HEK293 (cell line): ENCODE results near the gene NELFB.

Source experiments
- FEZF1 ChIP-seq: fragments of 450-650 bp; formaldehyde crosslinking; IDR thresholded peaks from 2 replicates; pipeline ENCODE4 v1.5.1; 2016; ENCODE audit warnings: missing biosample characterization, missing genetic modification characterization
- GLIS1 ChIP-seq: fragments of 450-650 bp; formaldehyde crosslinking; IDR thresholded peaks from 2 replicates; pipeline ENCODE4 v1.5.1; 2016; ENCODE audit warnings: missing biosample characterization, missing genetic modification characterization
- KLF10 ChIP-seq: fragments of 450-650 bp; IDR thresholded peaks from 2 replicates; pipeline ENCODE4 v1.5.1; 2018; ENCODE audit warnings: missing biosample characterization, mild to moderate bottlenecking, missing genetic modification characterization
- KLF8 ChIP-seq: fragments of 450-650 bp; formaldehyde crosslinking; IDR thresholded peaks from 2 replicates; pipeline ENCODE4 v1.5.1; 2016; ENCODE audit warnings: missing biosample characterization, missing genetic modification characterization
- MEIS1 ChIP-seq: sonication (generic); formaldehyde crosslinking; IDR thresholded peaks from 2 replicates; pipeline ENCODE4 v1.8.1; 2022; ENCODE audit warnings: missing genetic modification reagents, mild to moderate bottlenecking, borderline replicate concordance
- MZF1 ChIP-seq: fragments of 450-650 bp; formaldehyde crosslinking; IDR thresholded peaks from 2 replicates; pipeline ENCODE4 v1.5.1; 2017; ENCODE audit warnings: missing biosample characterization, missing genetic modification characterization, borderline replicate concordance
- OSR2 ChIP-seq: fragments of 450-650 bp; formaldehyde crosslinking; IDR thresholded peaks from 2 replicates; pipeline ENCODE4 v1.5.1; 2016; ENCODE audit warnings: missing biosample characterization, missing genetic modification characterization
- SETDB1 ChIP-seq: IDR thresholded peaks from one replicate; pipeline ENCODE4 v1.6.1; 2017; ENCODE audit warnings: mild to moderate bottlenecking, low read length, moderate library complexity, mixed read lengths; ENCODE audit not compliant: insufficient read length
- TCF7L2 ChIP-seq: IDR thresholded peaks from 2 replicates; pipeline ENCODE4 v1.6.1; 2011; ENCODE audit warnings: low read depth, mild to moderate bottlenecking, inconsistent platforms, low read length, moderate library complexity, borderline replicate concordance
- ZBTB21 ChIP-seq: fragments of 450-650 bp; formaldehyde crosslinking; IDR thresholded peaks from 2 replicates; pipeline ENCODE4 v1.5.1; 2017; ENCODE audit warnings: missing biosample characterization, missing genetic modification characterization
- ZBTB48 ChIP-seq: fragments of 450-650 bp; formaldehyde crosslinking; IDR thresholded peaks from 2 replicates; pipeline ENCODE4 v1.5.1; 2016; ENCODE audit warnings: missing biosample characterization, missing genetic modification characterization
- ZFP41 ChIP-seq: fragments of 450-650 bp; formaldehyde crosslinking; IDR thresholded peaks from 2 replicates; pipeline ENCODE4 v1.5.1; 2016; ENCODE audit warnings: missing biosample characterization, missing genetic modification characterization, borderline replicate concordance
- ZIC2 ChIP-seq: fragments of 450-650 bp; formaldehyde crosslinking; IDR thresholded peaks from 2 replicates; pipeline ENCODE4 v1.5.1; 2016; ENCODE audit warnings: missing biosample characterization, missing genetic modification characterization
- ZNF121 ChIP-seq: fragments of 450-650 bp; formaldehyde crosslinking; IDR thresholded peaks from 2 replicates; pipeline ENCODE4 v1.5.1; 2016; ENCODE audit warnings: missing biosample characterization, missing genetic modification characterization
- ZNF174 ChIP-seq: fragments of 450-650 bp; formaldehyde crosslinking; IDR thresholded peaks from 2 replicates; pipeline ENCODE4 v1.5.0; 2017; ENCODE audit warnings: missing biosample characterization, mild to moderate bottlenecking, missing genetic modification characterization
- ZNF501 ChIP-seq: fragments of 450-650 bp; formaldehyde crosslinking; IDR thresholded peaks from 2 replicates; pipeline ENCODE4 v1.5.1; 2016; ENCODE audit warnings: missing biosample characterization, missing genetic modification characterization
- ZNF514 ChIP-seq: fragments of 450-650 bp; formaldehyde crosslinking; IDR thresholded peaks from 2 replicates; pipeline ENCODE4 v1.5.1; 2016; ENCODE audit warnings: missing biosample characterization, missing genetic modification characterization
- ZNF561 ChIP-seq: fragments of 450-650 bp; IDR thresholded peaks from 2 replicates; pipeline ENCODE4 v1.5.1; 2018; ENCODE audit warnings: missing biosample characterization, missing genetic modification characterization, borderline replicate concordance
- ZNF670 ChIP-seq: fragments of 450-650 bp; formaldehyde crosslinking; IDR thresholded peaks from 2 replicates; pipeline ENCODE4 v1.5.1; 2016; ENCODE audit warnings: missing biosample characterization, missing genetic modification characterization, low read depth
- ZNF701 ChIP-seq: fragments of 450-650 bp; formaldehyde crosslinking; IDR thresholded peaks from 2 replicates; pipeline ENCODE4 v1.5.1; 2016; ENCODE audit warnings: missing biosample characterization, missing genetic modification characterization
- ZNF747 ChIP-seq: fragments of 450-650 bp; formaldehyde crosslinking; IDR thresholded peaks from 2 replicates; pipeline ENCODE4 v1.5.1; 2016; ENCODE audit warnings: missing biosample characterization, missing genetic modification characterization
- ZNF830 ChIP-seq: fragments of 450-650 bp; IDR thresholded peaks from 2 replicates; pipeline ENCODE4 v1.5.0; 2018; ENCODE audit warnings: missing biosample characterization, missing genetic modification characterization, low read depth, mild to moderate bottlenecking, moderate library complexity
- ZNF843 ChIP-seq: fragments of 450-650 bp; formaldehyde crosslinking; IDR thresholded peaks from 2 replicates; pipeline ENCODE4 v1.5.1; 2016; ENCODE audit warnings: missing biosample characterization, missing genetic modification characterization
- ZSCAN16 ChIP-seq: fragments of 450-650 bp; formaldehyde crosslinking; IDR thresholded peaks from 2 replicates; pipeline ENCODE4 v1.5.1; 2016; ENCODE audit warnings: missing biosample characterization, missing genetic modification characterization
- TF ChIP-seq, protein P1 (sequence below): fragments of 450-650 bp; formaldehyde crosslinking; IDR thresholded peaks from 2 replicates; pipeline ENCODE4 v1.5.1; 2016; ENCODE audit warnings: missing biosample characterization, missing genetic modification characterization, low read depth
- TF ChIP-seq, protein P2 (sequence below): fragments of 450-650 bp; formaldehyde crosslinking; IDR thresholded peaks from 2 replicates; pipeline ENCODE4; 2016; ENCODE audit warnings: missing biosample characterization, missing genetic modification characterization
- TF ChIP-seq, protein P3 (sequence below): fragments of 450-650 bp; formaldehyde crosslinking; IDR thresholded peaks from 2 replicates; pipeline ENCODE4 v1.5.1; 2016; ENCODE audit warnings: missing biosample characterization, missing genetic modification characterization
- TF ChIP-seq, protein P4 (sequence below): fragments of 450-650 bp; formaldehyde crosslinking; IDR thresholded peaks from 2 replicates; pipeline ENCODE4 v1.5.1; 2016; ENCODE audit warnings: missing biosample characterization, missing genetic modification characterization
- TF ChIP-seq, protein P5 (sequence below): fragments of 450-650 bp; formaldehyde crosslinking; IDR thresholded peaks from 2 replicates; pipeline ENCODE4 v1.5.1; 2016; ENCODE audit warnings: missing biosample characterization, missing genetic modification characterization
- TF ChIP-seq, protein P6 (sequence below): fragments of 450-650 bp; formaldehyde crosslinking; IDR thresholded peaks from 2 replicates; pipeline ENCODE4 v1.5.1; 2016; ENCODE audit warnings: missing biosample characterization, missing genetic modification characterization

NELFB gene

DNA sequence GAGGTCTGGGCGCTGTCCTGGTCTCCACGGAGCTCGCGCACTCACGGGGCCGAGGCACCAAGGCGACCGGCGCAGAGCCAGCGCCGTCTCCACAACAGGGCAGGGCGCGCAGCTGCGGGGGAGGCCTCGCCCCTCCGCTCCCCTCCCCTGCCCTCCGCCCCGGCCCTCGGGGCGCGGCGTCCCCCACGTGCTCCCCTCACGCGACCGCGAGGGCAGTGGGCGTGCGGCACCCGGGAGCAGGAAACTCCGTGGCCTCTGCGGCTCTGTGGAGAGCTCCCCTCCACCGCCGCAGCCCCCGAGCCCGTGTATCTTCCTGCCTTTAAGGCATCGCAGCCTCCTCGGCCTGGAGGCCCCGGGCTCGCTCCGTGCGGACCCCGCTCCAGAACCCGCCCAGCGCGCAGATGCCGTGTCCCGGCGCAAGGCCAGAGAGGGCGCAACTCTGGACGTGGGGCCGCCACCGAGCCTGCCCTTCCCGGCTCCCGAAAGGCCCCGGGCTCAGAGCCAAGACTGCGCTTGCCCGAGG is 14.7 kb upstream of the NELFB start (continued):
- TF ChIP-seq ZNF561 (tag by site-specific recombination) (peak; percentile 75), ZNF701 (tag by site-specific recombination) (no peak), FEZF1 (tag by site-specific recombination) (peak; percentile 12; the same call in 1 of the 2 replicates), ZNF514 (no peak), ZSCAN16 (tag by site-specific recombination) (0 out of 2 replicates have a peak, but pooled peaks have one; percentile 63), ZNF174 (tag by site-specific recombination) (no peak), TCF7L2 (no peak), GLIS1 (tag by site-specific recombination) (peak; percentile 88), ZNF747 (tag by site-specific recombination) (no peak), MEIS1 (peak; percentile 46; the same call in 1 of the 2 replicates), ZNF830 (tag by site-specific recombination) (no peak), ZNF121 (peak; percentile 74; the same call in 1 of the 2 replicates), ZNF843 (tag by site-specific recombination) (peak; percentile 54; the same call in 1 of the 2 replicates), KLF8 (tag by site-specific recombination) (peak; percentile 99), ZFP41 (tag by site-specific recombination) (no peak), MZF1 (tag by site-specific recombination) (peak; percentile 64; the same call in 1 of the 2 replicates), ZNF501 (no peak; the same call in 1 of the 2 replicates), ZNF670 (no peak), OSR2 (tag by site-specific recombination) (no peak; the same call in 1 of the 2 replicates), ZBTB48 (tag by site-specific recombination) (peak; percentile 74), ZIC2 (tag by site-specific recombination) (peak; percentile 36; the same call in 1 of the 2 replicates), SETDB1 (no peak), ZBTB21 (0 out of 2 replicates have a peak, but pooled peaks have one; percentile 27), KLF10 (tag by site-specific recombination) (peak; percentile 74)
- TF ChIP-seq, protein P1, sequence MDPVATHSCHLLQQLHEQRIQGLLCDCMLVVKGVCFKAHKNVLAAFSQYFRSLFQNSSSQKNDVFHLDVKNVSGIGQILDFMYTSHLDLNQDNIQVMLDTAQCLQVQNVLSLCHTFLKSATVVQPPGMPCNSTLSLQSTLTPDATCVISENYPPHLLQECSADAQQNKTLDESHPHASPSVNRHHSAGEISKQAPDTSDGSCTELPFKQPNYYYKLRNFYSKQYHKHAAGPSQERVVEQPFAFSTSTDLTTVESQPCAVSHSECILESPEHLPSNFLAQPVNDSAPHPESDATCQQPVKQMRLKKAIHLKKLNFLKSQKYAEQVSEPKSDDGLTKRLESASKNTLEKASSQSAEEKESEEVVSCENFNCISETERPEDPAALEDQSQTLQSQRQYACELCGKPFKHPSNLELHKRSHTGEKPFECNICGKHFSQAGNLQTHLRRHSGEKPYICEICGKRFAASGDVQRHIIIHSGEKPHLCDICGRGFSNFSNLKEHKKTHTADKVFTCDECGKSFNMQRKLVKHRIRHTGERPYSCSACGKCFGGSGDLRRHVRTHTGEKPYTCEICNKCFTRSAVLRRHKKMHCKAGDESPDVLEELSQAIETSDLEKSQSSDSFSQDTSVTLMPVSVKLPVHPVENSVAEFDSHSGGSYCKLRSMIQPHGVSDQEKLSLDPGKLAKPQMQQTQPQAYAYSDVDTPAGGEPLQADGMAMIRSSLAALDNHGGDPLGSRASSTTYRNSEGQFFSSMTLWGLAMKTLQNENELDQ (tag by site-specific recombination), result no peak
- TF ChIP-seq, protein P2, sequence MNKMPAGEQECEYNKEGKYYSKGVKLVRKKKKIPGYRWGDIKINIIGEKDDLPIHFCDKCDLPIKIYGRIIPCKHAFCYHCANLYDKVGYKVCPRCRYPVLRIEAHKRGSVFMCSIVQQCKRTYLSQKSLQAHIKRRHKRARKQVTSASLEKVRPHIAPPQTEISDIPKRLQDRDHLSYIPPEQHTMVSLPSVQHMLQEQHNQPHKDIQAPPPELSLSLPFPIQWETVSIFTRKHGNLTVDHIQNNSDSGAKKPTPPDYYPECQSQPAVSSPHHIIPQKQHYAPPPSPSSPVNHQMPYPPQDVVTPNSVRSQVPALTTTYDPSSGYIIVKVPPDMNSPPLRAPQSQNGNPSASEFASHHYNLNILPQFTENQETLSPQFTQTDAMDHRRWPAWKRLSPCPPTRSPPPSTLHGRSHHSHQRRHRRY (tag by site-specific recombination), result no peak
- TF ChIP-seq, protein P3, sequence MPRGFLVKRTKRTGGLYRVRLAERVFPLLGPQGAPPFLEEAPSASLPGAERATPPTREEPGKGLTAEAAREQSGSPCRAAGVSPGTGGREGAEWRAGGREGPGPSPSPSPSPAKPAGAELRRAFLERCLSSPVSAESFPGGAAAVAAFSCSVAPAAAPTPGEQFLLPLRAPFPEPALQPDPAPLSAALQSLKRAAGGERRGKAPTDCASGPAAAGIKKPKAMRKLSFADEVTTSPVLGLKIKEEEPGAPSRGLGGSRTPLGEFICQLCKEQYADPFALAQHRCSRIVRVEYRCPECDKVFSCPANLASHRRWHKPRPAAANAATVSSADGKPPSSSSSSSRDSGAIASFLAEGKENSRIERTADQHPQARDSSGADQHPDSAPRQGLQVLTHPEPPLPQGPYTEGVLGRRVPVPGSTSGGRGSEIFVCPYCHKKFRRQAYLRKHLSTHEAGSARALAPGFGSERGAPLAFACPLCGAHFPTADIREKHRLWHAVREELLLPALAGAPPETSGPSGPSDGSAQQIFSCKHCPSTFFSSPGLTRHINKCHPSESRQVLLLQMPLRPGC (tag by site-specific recombination), result peak; percentile 53; the same call in 1 of the 2 replicates
- TF ChIP-seq, protein P4, sequence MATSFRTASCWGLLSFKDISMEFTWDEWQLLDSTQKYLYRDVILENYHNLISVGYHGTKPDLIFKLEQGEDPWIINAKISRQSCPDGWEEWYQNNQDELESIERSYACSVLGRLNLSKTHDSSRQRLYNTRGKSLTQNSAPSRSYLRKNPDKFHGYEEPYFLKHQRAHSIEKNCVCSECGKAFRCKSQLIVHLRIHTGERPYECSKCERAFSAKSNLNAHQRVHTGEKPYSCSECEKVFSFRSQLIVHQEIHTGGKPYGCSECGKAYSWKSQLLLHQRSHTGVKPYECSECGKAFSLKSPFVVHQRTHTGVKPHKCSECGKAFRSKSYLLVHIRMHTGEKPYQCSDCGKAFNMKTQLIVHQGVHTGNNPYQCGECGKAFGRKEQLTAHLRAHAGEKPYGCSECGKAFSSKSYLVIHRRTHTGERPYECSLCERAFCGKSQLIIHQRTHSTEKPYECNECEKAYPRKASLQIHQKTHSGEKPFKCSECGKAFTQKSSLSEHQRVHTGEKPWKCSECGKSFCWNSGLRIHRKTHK (tag by site-specific recombination), result no peak
- TF ChIP-seq, protein P5, sequence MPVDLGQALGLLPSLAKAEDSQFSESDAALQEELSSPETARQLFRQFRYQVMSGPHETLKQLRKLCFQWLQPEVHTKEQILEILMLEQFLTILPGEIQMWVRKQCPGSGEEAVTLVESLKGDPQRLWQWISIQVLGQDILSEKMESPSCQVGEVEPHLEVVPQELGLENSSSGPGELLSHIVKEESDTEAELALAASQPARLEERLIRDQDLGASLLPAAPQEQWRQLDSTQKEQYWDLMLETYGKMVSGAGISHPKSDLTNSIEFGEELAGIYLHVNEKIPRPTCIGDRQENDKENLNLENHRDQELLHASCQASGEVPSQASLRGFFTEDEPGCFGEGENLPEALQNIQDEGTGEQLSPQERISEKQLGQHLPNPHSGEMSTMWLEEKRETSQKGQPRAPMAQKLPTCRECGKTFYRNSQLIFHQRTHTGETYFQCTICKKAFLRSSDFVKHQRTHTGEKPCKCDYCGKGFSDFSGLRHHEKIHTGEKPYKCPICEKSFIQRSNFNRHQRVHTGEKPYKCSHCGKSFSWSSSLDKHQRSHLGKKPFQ (tag by site-specific recombination), result no peak
- TF ChIP-seq, protein P6, sequence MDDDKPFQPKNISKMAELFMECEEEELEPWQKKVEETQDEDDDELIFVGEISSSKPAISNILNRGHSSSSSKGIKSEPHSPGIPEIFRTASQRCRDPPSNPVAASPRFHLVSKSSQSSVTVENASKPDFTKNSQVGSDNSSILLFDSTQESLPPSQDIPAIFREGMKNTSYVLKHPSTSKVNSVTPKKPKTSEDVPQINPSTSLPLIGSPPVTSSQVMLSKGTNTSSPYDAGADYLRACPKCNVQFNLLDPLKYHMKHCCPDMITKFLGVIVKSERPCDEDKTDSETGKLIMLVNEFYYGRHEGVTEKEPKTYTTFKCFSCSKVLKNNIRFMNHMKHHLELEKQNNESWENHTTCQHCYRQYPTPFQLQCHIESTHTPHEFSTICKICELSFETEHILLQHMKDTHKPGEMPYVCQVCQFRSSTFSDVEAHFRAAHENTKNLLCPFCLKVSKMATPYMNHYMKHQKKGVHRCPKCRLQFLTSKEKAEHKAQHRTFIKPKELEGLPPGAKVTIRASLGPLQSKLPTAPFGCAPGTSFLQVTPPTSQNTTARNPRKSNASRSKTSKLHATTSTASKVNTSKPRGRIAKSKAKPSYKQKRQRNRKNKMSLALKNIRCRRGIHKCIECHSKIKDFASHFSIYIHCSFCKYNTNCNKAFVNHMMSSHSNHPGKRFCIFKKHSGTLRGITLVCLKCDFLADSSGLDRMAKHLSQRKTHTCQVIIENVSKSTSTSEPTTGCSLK (tag by site-specific recombination), result no peak
